Erythroblast (primary cell): Measurements from ENCODE around the gene KRTAP3-2.

Experiments used
- DNase-seq, 2 experiments: peaks; one replicate each; lab custom pipeline; 2025; lab: John Stamatoyannopoulos, UW
- GATA1 ChIP-seq: IDR thresholded peaks from 2 replicates; pipeline ENCODE4 v1.6.1; 2011; ENCODE audit warnings: low read depth, mild to moderate bottlenecking, control low read depth, low read length, moderate library complexity
- POLR2A ChIP-seq: IDR thresholded peaks from 2 replicates; pipeline ENCODE4 v1.6.1; 2011; ENCODE audit warnings: mild to moderate bottlenecking, low read length

The KRTAP3-2 gene

DNA sequence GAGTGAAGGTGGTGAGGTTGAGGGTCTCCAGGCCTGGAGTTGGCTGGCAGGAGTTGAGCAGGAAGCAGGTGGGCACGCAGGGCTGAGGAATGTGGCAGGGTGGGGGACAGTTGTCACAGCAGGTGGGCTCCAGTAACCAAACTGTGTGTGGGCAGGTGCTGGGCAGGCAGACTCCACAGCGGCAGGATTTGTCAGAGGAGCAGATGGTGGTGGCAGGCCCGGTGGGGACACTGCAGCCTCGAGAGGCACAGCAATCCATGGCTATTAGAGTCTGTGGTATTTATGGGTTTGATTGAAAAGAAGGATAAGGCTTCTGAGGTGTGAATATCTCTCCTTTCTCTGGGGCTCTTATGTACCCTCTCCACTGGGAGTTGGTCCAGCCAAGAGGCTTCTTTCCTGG, 5.9 kb downstream of the KRTAP3-2 start, which contains the start of gene KRTAP3-3:
Gene KRTAP3-3, minus strand, starts transcription at position 326 of the 400 bp plus-strand sequence. Its CDS starts 67 bp downstream, at position 259.
- no peak for TF ChIP-seq POLR2A
- no peak for TF ChIP-seq GATA1
- no peak for DNase-seq

DNA sequence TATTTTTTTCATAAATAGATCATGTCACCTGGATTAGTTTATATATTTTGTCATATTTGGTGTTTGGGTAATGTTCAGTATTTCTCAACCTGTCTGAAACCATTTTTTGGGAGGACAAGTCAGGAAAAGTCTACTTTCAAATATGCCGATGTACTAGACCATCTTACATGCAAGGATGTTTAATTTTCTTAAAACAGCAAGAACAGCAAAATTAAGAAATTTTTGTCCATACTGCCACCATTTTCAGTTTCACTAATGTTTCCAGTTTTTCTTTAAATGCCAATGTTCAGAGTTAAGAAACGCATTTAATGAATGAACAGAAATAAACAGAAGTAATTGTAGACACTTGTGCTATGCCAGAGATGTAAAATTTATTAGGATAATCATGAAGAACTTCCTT, 6.6 kb downstream of the KRTAP3-2 start:
- TF ChIP-seq GATA1 (no peak), POLR2A (no peak)
- no peak for DNase-seq

DNA sequence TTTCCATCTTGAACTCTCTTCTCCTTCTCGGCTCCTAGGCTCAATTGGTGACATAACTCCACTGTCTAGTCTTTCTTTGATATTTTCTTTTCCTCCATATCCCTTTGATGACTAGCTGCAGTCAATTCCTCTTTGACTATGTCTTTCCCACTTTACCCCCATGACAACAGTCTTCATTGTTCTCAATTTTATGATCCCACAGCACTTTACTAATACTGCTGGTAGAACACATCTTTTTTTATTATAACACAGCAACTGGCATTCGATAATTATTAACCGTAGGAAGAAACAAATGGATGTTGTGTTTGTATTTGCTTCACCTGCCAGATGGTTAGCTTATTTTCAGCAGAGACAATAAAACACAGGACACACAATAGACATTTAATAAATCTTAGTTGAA, 7.0 kb downstream of the KRTAP3-2 start:
- DNase-seq: no peak
- TF ChIP-seq POLR2A (no peak), GATA1 (no peak)

DNA sequence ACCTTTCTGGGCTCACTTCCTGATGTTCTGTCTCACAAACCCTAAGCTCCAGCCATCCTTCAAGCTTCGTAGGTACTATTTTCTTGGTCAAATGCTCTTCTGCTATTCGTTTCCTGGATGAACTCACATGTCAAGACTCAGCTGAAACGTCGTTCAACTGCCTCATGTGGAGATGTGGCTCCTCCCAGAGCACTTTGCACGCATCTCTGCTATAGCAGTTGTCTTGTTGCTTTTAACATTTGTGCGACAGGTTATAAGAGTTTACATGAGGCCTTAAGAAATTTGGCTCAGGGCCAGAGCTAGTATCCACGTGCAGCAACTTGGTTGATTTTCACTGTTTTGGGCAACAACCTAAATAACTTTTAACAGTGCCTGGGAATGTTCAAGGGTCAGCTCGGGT, 12.8 kb downstream of the KRTAP3-2 start:
- TF ChIP-seq POLR2A: no peak
- TF ChIP-seq GATA1: no peak
- DNase-seq: no peak

DNA sequence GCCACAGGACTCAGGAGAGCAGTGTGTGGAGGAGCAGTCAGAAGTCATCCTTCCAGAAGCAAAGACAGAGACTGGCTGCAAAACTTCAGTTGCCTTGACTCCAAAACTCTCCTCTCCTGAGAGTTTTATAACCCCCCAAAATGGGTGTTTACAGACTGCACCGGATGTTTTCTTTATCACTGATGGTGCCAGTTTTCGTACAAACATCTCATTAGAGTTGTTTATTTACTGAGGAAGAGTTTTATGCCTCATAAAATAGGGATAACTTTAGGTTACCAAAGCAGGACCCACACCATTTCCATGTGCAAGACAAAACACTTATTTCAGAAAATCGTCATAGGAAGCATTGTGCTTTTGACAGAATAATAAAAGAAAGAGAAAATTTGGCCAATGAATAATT, 15.5 kb downstream of the KRTAP3-2 start, which contains the start of gene KRT40:
Gene KRT40, minus strand, starts transcription at position 101 of the 400 bp plus-strand sequence. Its CDS starts 53 bp downstream, at position 48.
- TF ChIP-seq GATA1 (no peak), POLR2A (no peak)
- DNase-seq: no peak

DNA sequence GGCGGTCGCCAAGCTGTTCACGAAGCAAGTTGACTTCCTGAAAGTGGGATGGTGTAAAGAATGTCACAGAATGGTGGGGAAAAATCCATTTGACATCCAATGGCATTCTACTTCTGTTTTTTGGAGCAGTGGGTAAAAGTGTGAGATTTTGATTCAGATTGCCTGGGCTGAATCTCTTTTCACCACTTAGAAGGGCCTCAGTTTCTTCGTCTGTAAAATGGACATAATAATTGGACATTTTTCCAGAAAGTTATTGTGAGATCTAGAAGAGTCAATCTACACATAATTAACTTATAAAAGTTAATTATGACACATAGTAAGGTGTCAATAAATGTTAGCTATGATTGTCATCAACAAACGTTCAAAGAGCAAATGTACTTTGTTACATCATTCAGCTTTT, 18.6 kb downstream of the KRTAP3-2 start:
- DNase-seq: no peak
- no peak for TF ChIP-seq POLR2A
- no peak for TF ChIP-seq GATA1

DNA sequence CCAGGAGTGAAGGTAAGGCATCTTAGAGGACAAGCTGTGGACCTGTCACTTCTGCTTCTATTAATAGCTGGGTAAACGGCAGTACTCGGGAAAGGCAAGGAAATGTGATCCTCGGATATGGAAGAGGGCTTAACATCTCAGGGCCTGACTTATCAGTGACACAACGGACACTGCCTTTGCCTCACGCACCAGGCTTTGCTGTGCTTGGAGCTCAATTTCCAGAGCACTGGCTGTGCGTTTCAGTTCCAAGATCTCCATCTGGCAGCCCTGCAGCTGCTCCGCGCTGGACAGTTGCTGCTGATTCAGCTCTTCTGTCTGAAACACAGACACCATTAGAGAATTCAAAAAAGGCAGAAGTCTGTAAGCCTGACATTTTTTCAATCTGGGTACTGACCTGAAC, 19.1 kb downstream of the KRTAP3-2 start:
- TF ChIP-seq GATA1: no peak
- TF ChIP-seq POLR2A: no peak
- no peak for DNase-seq

DNA sequence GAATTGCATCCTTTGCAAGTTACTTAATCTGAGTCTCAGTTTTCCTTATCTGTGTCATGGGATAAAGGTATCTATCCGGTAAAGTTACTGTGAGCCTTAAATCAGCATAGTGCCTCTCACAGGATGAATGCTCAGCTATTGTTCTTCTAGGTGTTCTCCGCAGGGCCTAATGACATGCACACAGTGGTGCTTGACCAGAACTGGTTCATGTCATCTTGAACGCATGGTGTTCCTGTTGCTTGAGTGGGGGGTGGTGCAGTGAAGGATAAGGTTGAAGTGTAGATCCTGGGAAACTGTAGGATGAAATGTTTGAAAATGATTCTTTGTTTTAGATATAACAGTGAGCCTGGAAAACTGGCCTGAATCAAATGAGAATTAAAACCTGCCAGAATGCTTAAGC, 19.6 kb downstream of the KRTAP3-2 start:
- no peak for DNase-seq
- no peak for TF ChIP-seq GATA1
- TF ChIP-seq POLR2A: no peak

DNA sequence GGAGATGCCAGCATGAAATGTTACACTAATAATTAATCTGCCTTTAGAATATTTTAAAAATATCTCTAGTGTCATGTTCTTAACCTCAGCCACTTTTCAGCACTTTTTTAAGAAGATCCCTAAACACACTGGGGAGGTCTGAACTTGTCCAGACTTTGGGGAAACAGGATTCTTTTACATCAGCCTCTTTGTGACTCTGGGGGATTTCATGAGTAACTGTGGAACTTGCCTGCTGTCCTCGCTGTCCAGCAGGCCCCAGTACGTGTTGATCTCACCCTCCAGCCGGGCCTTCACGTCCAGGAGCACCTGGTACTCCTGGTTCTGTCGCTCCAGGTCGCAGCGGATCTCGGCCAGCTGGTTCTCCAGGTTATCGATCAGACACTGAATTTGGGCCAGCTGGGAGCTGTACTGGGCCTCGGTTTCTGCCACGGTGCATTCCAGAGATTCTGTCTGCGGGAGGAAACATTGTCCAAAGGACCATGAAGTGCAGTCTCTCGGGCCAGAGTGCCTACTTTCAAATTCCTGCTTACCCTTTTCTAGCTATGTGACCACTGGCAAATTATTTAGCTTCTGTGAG, 21.0 kb downstream of the KRTAP3-2 start:
- TF ChIP-seq GATA1: no peak
- no peak for TF ChIP-seq POLR2A
- DNase-seq: no peak

DNA sequence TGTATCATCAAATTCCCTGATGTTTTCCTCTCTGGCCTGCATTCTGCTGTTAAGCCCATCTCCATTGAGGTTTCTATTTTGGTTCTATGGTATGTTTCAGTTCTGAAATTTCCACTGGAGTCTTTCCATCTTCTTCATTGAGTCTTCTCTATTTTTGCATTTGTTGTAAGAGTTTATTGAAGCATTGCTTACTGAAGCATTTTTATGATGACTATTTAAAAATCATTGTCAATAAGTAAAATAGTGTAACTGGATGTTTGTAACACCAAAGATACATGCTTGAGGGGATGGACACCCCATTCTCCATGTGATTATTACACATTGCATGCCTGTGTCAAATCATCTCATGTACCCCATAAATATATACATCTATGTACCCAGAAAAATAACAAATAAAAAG, 24.2 kb downstream of the KRTAP3-2 start:
- TF ChIP-seq POLR2A (no peak), GATA1 (no peak)
- no peak for DNase-seq

DNA sequence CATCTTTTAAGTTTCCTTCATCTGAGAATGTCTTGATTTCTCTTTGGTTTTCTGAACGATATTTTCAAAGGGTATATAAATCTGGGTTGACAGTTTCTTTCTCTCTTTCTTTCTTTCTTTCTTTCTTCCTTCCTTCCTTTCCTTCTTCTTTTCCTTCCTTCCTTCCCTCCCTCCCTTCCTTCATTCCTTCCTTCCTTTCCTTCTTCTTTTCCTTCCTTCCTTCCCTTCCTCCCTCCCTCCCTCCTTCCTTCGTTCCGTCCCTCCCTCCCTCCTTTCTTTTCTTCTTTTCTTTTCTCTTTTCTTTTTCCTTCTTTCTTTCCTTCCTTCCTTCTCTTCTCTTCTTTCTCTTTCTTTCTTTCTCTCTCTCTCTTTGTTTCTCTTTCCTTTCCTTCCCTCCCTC, 25.3 kb downstream of the KRTAP3-2 start:
- TF ChIP-seq POLR2A: no peak
- TF ChIP-seq GATA1: no peak
- DNase-seq: no peak

DNA sequence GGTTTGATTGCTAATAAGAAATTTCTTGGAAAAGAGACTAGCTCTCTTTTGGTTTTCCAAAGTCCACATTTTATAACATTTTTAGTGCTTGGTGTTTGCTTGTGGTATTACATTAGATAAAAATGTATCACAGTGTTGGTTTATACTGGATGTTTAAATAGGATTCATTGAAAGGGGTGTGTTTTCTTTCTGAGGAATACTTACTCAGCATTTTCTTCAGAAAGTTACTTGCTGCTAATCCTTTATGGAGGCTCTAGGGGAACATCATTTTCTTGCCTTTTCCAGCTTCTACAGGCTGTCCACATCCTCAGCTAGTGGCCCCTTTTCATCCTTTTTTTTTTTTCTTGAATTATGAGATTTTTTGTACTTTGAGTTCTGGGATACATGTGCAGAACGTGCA, 32.1 kb downstream of the KRTAP3-2 start:
- TF ChIP-seq GATA1: no peak
- no peak for TF ChIP-seq POLR2A
- no peak for DNase-seq

DNA sequence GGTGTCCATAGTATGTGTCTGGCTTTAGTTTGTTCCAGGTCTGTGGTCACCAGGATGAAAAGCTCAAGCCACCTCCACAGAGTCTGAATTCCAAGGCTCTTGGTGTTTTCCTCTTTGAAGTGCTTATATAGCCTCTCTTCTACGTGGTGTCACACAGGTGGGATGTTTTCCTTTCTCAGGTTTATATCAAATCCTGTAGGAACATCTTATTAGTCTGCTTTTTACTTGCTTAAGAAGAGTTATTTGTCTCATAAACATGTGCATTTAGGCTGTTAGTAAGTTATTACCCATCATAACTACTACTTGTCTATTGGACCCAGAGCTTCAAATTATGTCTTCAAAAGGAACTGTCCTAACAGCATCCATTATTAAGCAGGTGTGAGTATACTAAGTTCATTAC, 32.9 kb downstream of the KRTAP3-2 start, which contains the start of gene KRT39:
Gene KRT39, minus strand, starts transcription at position 101 of the 400 bp plus-strand sequence. Its CDS starts 92 bp downstream, at position 9.
- TF ChIP-seq GATA1 (no peak), POLR2A (no peak)
- no peak for DNase-seq

DNA sequence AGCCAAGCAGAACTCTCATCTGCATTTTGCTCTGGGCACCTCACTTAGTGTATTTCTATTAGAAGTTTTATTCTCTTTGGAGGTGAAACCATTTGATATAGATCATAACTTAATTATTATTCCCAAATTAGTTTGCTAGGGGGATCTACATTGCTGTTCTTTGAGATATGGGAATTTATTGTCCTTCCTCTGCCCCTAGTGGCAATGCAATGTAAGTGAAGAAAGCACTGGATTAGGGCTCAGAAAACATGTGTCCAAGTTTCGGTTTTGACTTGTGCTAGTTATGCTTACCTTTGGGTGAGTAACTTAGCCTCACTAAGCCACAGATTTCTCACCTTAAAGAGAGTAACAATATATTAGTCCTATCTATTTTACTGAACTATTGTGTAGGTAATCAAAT, 35.9 kb downstream of the KRTAP3-2 start:
- peak in 1 of 2 experiments; percentile 20 for DNase-seq
- TF ChIP-seq POLR2A (no peak), GATA1 (no peak)

DNA sequence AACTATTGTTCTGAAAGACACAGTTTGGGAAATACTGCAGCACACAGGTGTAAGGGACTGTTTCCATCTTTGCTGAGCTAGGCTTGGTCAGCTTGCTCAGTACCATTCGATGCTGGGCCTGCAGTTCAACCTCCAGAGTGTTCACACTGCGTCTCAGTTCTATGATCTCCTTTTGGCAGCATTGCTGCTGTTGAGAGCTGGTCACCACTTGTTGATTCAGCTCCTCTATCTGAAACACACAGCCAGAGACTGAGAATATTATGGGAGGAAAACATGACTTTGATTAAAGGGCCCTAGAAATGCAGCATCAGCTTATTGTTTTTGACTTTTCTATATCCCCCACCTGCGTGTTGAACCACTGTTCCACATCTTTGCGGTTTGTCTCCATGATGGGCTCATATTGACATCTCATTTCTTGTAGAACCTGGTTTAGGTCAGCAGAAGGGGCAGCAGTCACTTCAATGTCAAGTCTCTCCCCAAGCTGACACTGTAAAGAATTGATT, 37.6 kb downstream of the KRTAP3-2 start:
- TF ChIP-seq POLR2A (no peak), GATA1 (no peak)
- no peak for DNase-seq
